Right lobe of liver (tissue), 6 donors: Measurements from ENCODE around the gene MEP1B. TPM values are rescaled to one million over a fixed set of nuclear protein-coding genes. Genes with fewer than 3 reads are reported as not detected.

ENCODE experiments used
- ATAC-seq, 4 donors: fragments of 200-7000 bp; cut with Tn5 transposase; one replicate each; pipeline ENCODE4 v1.9.1; 2020; ENCODE audit warnings: mild to moderate bottlenecking in 4 of 4, moderate library complexity in 4 of 4
- DNase-seq, 3 donors: peaks; one replicate each; pipeline ENCODE4 v3.0.0-alpha.2; 2020
- H3K27ac ChIP-seq, 3 donors: fragments of 200-600 bp; one replicate each; pipeline ENCODE4 v1.8.0; 2022
- H3K27me3 ChIP-seq, 2 donors: fragments of 200-600 bp; one replicate each; pipeline ENCODE4 v1.8.0; 2022
- H3K36me3 ChIP-seq, 4 donors: fragments of 200-600 bp; sonication (generic) in 1 of 4; one replicate each; pipeline versions ENCODE4 v1.5.1 to v1.8.0; 2017 to 2022; ENCODE audit warnings: control low read depth in 1 of 4
- H3K4me1 ChIP-seq, 4 donors: fragments of 200-600 bp; sonication (generic) in 1 of 4; one replicate each; pipeline versions ENCODE4 v1.5.1 to v1.8.0; 2017 to 2022; ENCODE audit warnings: control low read depth in 1 of 4
- H3K4me3 ChIP-seq, 3 donors: fragments of 200-600 bp; one replicate each; pipeline ENCODE4 v1.8.0; 2022
- H3K9me3 ChIP-seq, 4 donors: fragments of 200-600 bp; sonication (generic) in 1 of 4; one replicate each; pipeline versions ENCODE4 v1.5.1 to v1.8.0; 2017 to 2022; ENCODE audit warnings: control low read depth in 1 of 4
- CTCF ChIP-seq, 4 donors: fragments of 200-600 bp in 3 of 4; fragments of 450-650 bp in 1 of 4; IDR thresholded peaks; one replicate each; pipeline versions ENCODE4 v1.5.1 to v1.8.0; 2016 to 2022; ENCODE audit warnings: antibody characterized with exemption in 4 of 4, mild to moderate bottlenecking in 2 of 4
- POLR2A ChIP-seq: fragments of 450-650 bp; IDR thresholded peaks from one replicate; pipeline ENCODE4 v1.6.1; 2017; ENCODE audit warnings: antibody characterized with exemption, mild to moderate bottlenecking
- WGBS: methylation state at CpG from one replicate; pipeline ENCODE4 v1.1.6; 2018; ENCODE audit warnings: low coverage, low lambda C conversion rate; ENCODE audit not compliant: insufficient coverage; ENCODE audit errors: missing lambda C conversion rate; 5-methylcytosine and 5-hydroxymethylcytosine counted together
- intact Hi-C, 2 donors: fragments of 100-400 bp; cut with DNase I; formaldehyde crosslinking; loops; one replicate each; pipeline versions ENCODE4 v1.11.2 to v1.14.1; 2022
- total RNA-seq, 6 experiments: library from RNA; depleted of rRNA in 2 of 6; stranded (reverse); fragments of >200 nt in 2 of 6; fragmentation: NEBNext Ultra II Directional in 3 of 6; extraction: Animal tissue kit (Norgen Biotek cat#: 25700) in 3 of 6; gene quantifications; one replicate each; pipeline versions ENCODE4 v1.1.0 to v1.2.4, GENCODE V29; 2016 to 2023
- donor health status: DM: no; HTN: yes; CAD: no.
- donor health status: DM: no; HTN: no; CAD: no.
- donor health status: DM: no; HTN: no; CAD: no.
- donor health status: DM: no; HTN: yes; CAD: no.
- donor health status: DM: no; HTN: yes; CAD: no.

Gene MEP1B
- total RNA-seq, 6 experiments from 2014 or later: 0.56 to 1.7 (median 0.66) TPM; not detected in 2

DNA sequence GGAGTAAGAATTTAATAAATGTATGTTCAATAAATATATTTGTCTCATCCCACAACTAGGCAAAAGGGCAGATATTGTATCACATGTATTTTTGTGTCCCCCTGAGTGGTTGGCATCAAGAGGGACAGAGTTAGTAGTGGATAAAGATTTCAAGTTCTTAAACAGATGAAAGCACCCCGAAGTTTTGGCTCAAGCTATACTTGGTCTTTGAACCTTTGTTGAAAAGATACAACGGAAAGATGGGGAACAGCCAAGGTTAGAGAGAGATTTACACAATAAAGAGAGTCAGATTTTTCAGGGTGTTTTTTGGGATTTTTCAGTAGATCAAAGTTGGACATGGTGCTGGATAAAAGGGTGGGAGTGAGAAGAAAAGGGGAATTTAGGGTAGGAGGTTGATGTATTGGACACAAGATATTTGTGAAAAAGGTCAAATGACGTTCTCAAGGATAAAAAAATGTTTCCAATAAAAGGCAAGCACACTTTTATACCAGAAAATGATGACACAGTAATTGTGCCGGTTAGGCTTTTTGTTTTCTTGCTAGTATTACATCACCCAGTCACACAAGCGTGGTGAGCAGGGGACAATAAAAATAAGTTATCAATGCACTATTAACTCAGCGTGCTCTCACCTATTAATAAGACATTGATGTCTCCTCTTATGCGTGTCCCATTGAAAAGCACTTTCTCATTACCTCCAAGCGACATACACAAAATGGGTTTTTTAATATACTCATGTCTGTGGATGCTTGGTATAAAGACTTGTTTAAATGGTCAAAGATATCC, 59.5 kb downstream of the MEP1B start:
- Histone ChIP-seq H3K4me1 (no peaks in the 10 kb centered on the region), H3K27me3 (no peaks in the 10 kb centered on the region), H3K4me3 (no peak overlapping the region), H3K36me3 (no peaks in the 10 kb centered on the region), H3K27ac (no peak overlapping the region), H3K9me3 (no peaks in the 10 kb centered on the region)
- intact Hi-C loops: no loop called here
- DNase-seq (no peak), ATAC-seq (peak in 1 of 4 donors; percentile 73)
- 45% methylated on average over 8 of the region's 8 CpGs for WGBS
- no peak for TF ChIP-seq POLR2A
- no peak for TF ChIP-seq CTCF (IDR thresholded peaks at IDR 0.05)

DNA sequence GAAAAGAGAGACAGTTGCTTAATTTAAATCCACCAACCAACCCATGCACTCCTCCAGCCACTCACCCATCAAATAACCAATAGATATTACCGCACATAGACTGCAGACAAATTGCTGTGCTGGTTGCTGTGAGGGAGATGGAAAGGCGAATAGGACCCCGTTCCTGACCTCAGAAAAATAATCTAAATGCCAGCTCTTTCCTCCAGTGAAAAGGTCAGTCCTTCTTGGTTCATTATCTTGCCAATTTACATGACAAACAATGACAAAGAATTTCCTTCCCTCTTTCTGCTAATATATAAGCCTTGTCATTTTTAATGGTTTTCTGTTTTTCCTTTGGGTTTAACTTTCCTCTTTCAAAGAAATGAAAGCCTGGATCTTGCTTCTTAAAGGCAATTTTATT, 61.6 kb downstream of the MEP1B start:
- Histone ChIP-seq H3K4me1 (no peaks in the 10 kb centered on the region), H3K27me3 (no peaks in the 10 kb centered on the region), H3K4me3 (no peak overlapping the region), H3K9me3 (no peaks in the 10 kb centered on the region), H3K36me3 (no peaks in the 10 kb centered on the region), H3K27ac (no peak overlapping the region)
- WGBS: 60% methylated on average over 3 of the region's 3 CpGs
- ATAC-seq: no peak
- DNase-seq: no peak
- intact Hi-C loops: no loop called here
- TF ChIP-seq CTCF (IDR thresholded peaks at IDR 0.05): no peak
- no peak for TF ChIP-seq POLR2A

GRCh38 chr18:32252141-32252860, 62.5 kb downstream of the MEP1B start:
- ATAC-seq (no peak), DNase-seq (no peak)
- Histone ChIP-seq H3K27me3 (no peaks in the 10 kb centered on the region), H3K4me3 (no peak overlapping the region), H3K27ac (no peak overlapping the region), H3K36me3 (no peaks in the 10 kb centered on the region), H3K4me1 (no peaks in the 10 kb centered on the region), H3K9me3 (no peaks in the 10 kb centered on the region)
- TF ChIP-seq POLR2A: no peak
- TF ChIP-seq CTCF (IDR thresholded peaks at IDR 0.05): no peak
- intact Hi-C loops: no loop called here
- 49% methylated on average over 7 of the region's 8 CpGs for WGBS

DNA sequence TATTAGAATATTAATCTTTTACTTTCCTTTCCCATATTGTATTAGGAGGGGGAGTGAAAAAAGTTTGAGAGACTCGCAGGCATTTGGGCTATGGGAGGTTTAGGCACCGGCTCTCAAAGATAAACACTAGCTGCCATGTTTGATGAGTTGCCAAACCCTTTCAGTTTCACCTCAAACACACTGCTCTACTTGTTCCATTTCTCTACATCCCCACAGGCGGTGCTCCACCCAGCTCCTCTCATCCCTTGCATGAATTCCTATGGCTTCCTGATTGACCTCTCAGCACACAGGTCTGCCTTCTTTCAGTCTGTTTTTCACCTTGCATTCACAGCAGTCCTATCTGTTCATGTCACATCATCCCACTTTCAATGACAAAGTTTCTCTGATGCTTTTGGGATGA, 65.7 kb downstream of the MEP1B start:
- 47% methylated on average over 3 of the region's 3 CpGs for WGBS
- H3K27ac ChIP-seq: no peak overlapping the region
- no peak for DNase-seq
- intact Hi-C loops: no loop called here
- H3K9me3 ChIP-seq: no peaks in the 10 kb centered on the region
- no peak overlapping the region for H3K4me3 ChIP-seq
- TF ChIP-seq CTCF (IDR thresholded peaks at IDR 0.05): no peak
- no peak for TF ChIP-seq POLR2A
- peaks cover 0 to 13% (median 4%) of the 10 kb centered on the region in 4 donors for H3K4me1 ChIP-seq
- ATAC-seq: no peak
- H3K27me3 ChIP-seq: no peaks in the 10 kb centered on the region
- no peaks in the 10 kb centered on the region for H3K36me3 ChIP-seq
